DLD1 (cell line): ENCODE results near the gene HOXA11.

Source experiments
- in situ Hi-C: cut with HindIII; loops from 2 replicates; pipeline ENCODE4 v1.10.0; 2017; ENCODE audit warnings: low sequenced_read_pairs

The HOXA11 gene

GRCh38 chr7:27140126-27140857, 44.7 kb downstream of the HOXA11 start:
- in situ Hi-C loops, result no loop called here

- in situ Hi-C loops, result no loop called here
These were observed 45.5 kb downstream of the HOXA11 start for GRCh38 chr7:27139334-27140125.

GRCh38 chr7:27138985-27139333, 46.1 kb downstream of the HOXA11 start:
- in situ Hi-C loops, result no loop called here

- in situ Hi-C loops, result no loop called here
These were observed 46.6 kb downstream of the HOXA11 start for GRCh38 chr7:27138472-27138871.

- in situ Hi-C loops, result no loop called here
These were observed 47.3 kb downstream of the HOXA11 start for GRCh38 chr7:27137640-27138315.

- in situ Hi-C loops, result no loop called here
These were observed 50.6 kb downstream of the HOXA11 start for GRCh38 chr7:27134392-27134791.

- in situ Hi-C loops, result no loop called here
These were observed 51.4 kb downstream of the HOXA11 start for GRCh38 chr7:27133409-27134231.

GRCh38 chr7:27132978-27133377, 52.1 kb downstream of the HOXA11 start:
- in situ Hi-C loops, result no loop called here

GRCh38 chr7:27132214-27132613, 52.8 kb downstream of the HOXA11 start:
- in situ Hi-C loops, result no loop called here

GRCh38 chr7:27131390-27131819, 53.6 kb downstream of the HOXA11 start:
- in situ Hi-C loops, result no loop called here
